Prostate gland (tissue), 2 donors: ENCODE measurements around the gene FCER1G.

Experiments
- CTCF ChIP-seq, 4 experiments: fragments of 200-600 bp in 2 of 4; fragments of 450-650 bp in 2 of 4; sonication (generic) in 2 of 4; IDR thresholded peaks; 1 replicate in 3 of 4; 2 replicates in 1 of 4; pipeline ENCODE4 v1.5.1; 2016 to 2019; ENCODE audit warnings: antibody characterized with exemption in 4 of 4, mild to moderate bottlenecking in 2 of 4, moderate library complexity in 2 of 4
- POLR2A ChIP-seq: fragments of 450-650 bp; IDR thresholded peaks from one replicate; pipeline ENCODE4 v1.6.1; 2016; ENCODE audit warnings: antibody characterized with exemption, mild to moderate bottlenecking

GRCh38 chr1:161200421-161200991 is 14.6 kb upstream of the FCER1G start:
- TF ChIP-seq POLR2A (no peak), CTCF (IDR thresholded peaks at IDR 0.05) (no peak)
